ENCODE results near the gene MUC5B. TPM values are rescaled to one million over a fixed set of nuclear protein-coding genes. Genes with fewer than 3 reads are reported as not detected.

The MUC5B gene
- total and polyA plus RNA-seq, 2 of the 13 experiments (the other 11 are each of a cell fraction or from before 2014, with no cell fraction given): 0.01 TPM; not detected in 1

DNA sequence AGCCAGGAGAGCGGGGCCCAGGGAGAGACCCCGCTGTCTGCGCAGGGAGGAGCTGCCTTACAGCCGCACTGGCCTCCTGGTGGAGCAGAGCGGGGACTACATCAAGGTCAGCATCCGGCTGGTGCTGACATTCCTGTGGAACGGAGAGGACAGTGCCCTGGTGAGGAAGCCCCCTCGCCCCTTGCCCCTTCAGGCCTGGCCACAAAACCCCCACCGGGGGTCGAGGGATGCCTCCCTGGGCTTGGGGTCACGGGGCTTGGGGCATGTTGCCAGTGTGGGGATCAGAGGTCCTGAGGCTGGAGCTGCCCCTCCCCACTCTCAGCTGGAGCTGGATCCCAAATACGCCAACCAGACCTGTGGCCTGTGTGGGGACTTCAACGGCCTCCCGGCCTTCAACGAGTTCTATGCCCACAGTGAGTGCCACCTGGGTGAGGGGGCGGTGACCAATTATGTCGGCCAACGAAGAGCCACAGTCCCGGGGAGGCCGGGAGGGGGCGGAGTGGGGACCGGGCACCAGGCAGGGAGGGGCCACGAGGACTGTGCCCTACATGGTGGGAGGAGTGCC, 4.2 kb downstream of the MUC5B start:
- intact Hi-C loops (cut with micrococcal nuclease; ENCODE audit: unreplicated experiment): no loop called here
- BruUV-seq (replicated peaks): no TSS peak
- WGBS (ENCODE audit: low lambda C conversion rate): 74% methylated on average over 9 of the region's 23 CpGs

More for the DNA sequence above, 4.2 kb downstream of the MUC5B start:
- no peak overlapping the region for H3K4me3 ChIP-seq (replicated peaks in 1 of 3; ENCODE audit: insufficient read depth in 1 of 3, low read depth in 2 of 3, low read length in 3 of 3)
- ATAC-seq: peak; percentile 70
- no peak for FAIRE-seq
- H2AFZ ChIP-seq (ENCODE audit: low read length): no peak overlapping the region
- ChIA-PET CTCF (ENCODE audit: low intra/inter-chr PET ratio, low total read pairs) (no interaction called here), POLR2A (no interaction called here)
- in situ Hi-C loops (cut with HindIII; ENCODE audit: extremely low pct_ligation_motif_present, low pct_unique_long_range_greater_than_20kb): loop anchor here (5.0 kb wide), 1 partner anchor 115 kb away; no protein-coding TSS in a partner anchor
- DNase-seq (ENCODE audit: low spot score): no peak
- H4K20me1 ChIP-seq (ENCODE audit: insufficient read depth, low read length): 0 out of 2 replicates have a peak, but pooled peaks cover 2% of the 10 kb centered on the region
- no peaks in the 10 kb centered on the region for H3K36me3 ChIP-seq (replicated peaks in 1 of 2; ENCODE audit: control insufficient read depth in 1 of 2, insufficient read depth in 2 of 2, low read length in 2 of 2)
- H3K4me2 ChIP-seq (ENCODE audit: low read depth, low read length): no peak overlapping the region
- TF ChIP-seq, protein P1, sequence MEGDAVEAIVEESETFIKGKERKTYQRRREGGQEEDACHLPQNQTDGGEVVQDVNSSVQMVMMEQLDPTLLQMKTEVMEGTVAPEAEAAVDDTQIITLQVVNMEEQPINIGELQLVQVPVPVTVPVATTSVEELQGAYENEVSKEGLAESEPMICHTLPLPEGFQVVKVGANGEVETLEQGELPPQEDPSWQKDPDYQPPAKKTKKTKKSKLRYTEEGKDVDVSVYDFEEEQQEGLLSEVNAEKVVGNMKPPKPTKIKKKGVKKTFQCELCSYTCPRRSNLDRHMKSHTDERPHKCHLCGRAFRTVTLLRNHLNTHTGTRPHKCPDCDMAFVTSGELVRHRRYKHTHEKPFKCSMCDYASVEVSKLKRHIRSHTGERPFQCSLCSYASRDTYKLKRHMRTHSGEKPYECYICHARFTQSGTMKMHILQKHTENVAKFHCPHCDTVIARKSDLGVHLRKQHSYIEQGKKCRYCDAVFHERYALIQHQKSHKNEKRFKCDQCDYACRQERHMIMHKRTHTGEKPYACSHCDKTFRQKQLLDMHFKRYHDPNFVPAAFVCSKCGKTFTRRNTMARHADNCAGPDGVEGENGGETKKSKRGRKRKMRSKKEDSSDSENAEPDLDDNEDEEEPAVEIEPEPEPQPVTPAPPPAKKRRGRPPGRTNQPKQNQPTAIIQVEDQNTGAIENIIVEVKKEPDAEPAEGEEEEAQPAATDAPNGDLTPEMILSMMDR (CRISPR knock-in tag; IDR thresholded peaks at IDR 0.05): peak; percentile 40
- TF ChIP-seq MEF2D (CRISPR knock-in tag; IDR thresholded peaks at IDR 0.05) (no peak), RAD21 (CRISPR knock-in tag; IDR thresholded peaks at IDR 0.05) (0 out of 2 replicates have a peak, but pooled peaks have one; percentile 23)
- TF ChIP-seq, protein P2, sequence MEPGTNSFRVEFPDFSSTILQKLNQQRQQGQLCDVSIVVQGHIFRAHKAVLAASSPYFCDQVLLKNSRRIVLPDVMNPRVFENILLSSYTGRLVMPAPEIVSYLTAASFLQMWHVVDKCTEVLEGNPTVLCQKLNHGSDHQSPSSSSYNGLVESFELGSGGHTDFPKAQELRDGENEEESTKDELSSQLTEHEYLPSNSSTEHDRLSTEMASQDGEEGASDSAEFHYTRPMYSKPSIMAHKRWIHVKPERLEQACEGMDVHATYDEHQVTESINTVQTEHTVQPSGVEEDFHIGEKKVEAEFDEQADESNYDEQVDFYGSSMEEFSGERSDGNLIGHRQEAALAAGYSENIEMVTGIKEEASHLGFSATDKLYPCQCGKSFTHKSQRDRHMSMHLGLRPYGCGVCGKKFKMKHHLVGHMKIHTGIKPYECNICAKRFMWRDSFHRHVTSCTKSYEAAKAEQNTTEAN (CRISPR knock-in tag; conservative IDR thresholded peaks at IDR 0.05): no peak
- H3K27ac ChIP-seq (ENCODE audit: extremely low read length, insufficient read depth, low read length): no peak overlapping the region
- peaks cover 8 to 22% of the 10 kb centered on the region in 2 experiments; a peak in 4 of 5 replicates for H3K27me3 ChIP-seq (ENCODE audit: control insufficient read depth in 1 of 2, insufficient read depth in 2 of 2, low read length in 2 of 2)
- peaks cover 13% of the 10 kb centered on the region for H3K4me1 ChIP-seq (ENCODE audit: insufficient read depth, low read length)
- H3K9ac ChIP-seq (ENCODE audit: insufficient read depth, low read depth, low read length): no peak overlapping the region
- H3K79me2 ChIP-seq (ENCODE audit: insufficient read depth, low read length): no peaks in the 10 kb centered on the region
- H3K9me3 ChIP-seq (ENCODE audit: low read length): no peaks in the 10 kb centered on the region

Data from HepG2 (cell line).